Gastrocnemius medialis (tissue), 4 donors: Measurements from ENCODE around the gene SLC28A2.

Source experiments
- CTCF ChIP-seq, 5 experiments: fragments of 450-650 bp in 3 of 5; fragments of 200-600 bp in 2 of 5; sonication (generic) in 2 of 5; IDR thresholded peaks in 4 of 5; conservative IDR thresholded peaks in 1 of 5; 1 replicate in 4 of 5; 2 replicates in 1 of 5; pipeline ENCODE4 v1.5.1; 2016 to 2019; ENCODE audit warnings: antibody characterized with exemption in 5 of 5, mild to moderate bottlenecking in 3 of 5, moderate library complexity in 3 of 5
- POLR2A ChIP-seq, 2 donors: fragments of 450-650 bp; IDR thresholded peaks; one replicate each; pipeline ENCODE4 v1.6.1; 2017; ENCODE audit warnings: antibody characterized with exemption in 2 of 2, mild to moderate bottlenecking in 2 of 2, moderate library complexity in 2 of 2

- TF ChIP-seq POLR2A (IDR thresholded peaks at IDR 0.05) (no peak), CTCF (IDR thresholded peaks at IDR 0.05 in 4 of 5, conservative IDR thresholded peaks at IDR 0.05 in 1 of 5) (no peak)
Observed at GRCh38 chr15:45231132-45231531, 20.9 kb upstream of the SLC28A2 start.
